Astrocyte of the spinal cord (primary cell): Measurements from ENCODE around the gene MCRIP2.

Source experiments
- DNase-seq: peaks from one replicate; pipeline ENCODE4 v3.0.0; 2011; ENCODE audit warnings: low read depth, low spot score
- H3K4me3 ChIP-seq: 2 replicates; pipeline ENCODE4 v1.5.1; 2011; ENCODE audit warnings: low read depth, mild to moderate bottlenecking, low read length, moderate library complexity
- CTCF ChIP-seq: IDR thresholded peaks from 2 replicates; pipeline ENCODE4 v1.5.1; 2012; ENCODE audit warnings: low read depth, mild to moderate bottlenecking, low read length, inconsistent platforms
- in situ Hi-C: cut with HindIII; loops from 2 replicates; pipeline ENCODE4 v1.10.0; 2017; ENCODE audit warnings: low sequenced_read_pairs

MCRIP2 gene

GRCh38 chr16:648781-649589 lies 7.4 kb downstream of the MCRIP2 start, which contains the start of gene WDR90:
Gene WDR90 (plus strand): TSS chr16:649365. CDS start chr16:649417, 52 bp downstream.
- no peak for TF ChIP-seq CTCF
- in situ Hi-C loops, result no loop called here

GRCh38 chr16:649631-650030 lies 8.0 kb downstream of the MCRIP2 start:
- in situ Hi-C loops, result no loop called here
- DNase-seq, result no peak
- H3K4me3 ChIP-seq, result peak overlapping the region; percentile 61
- TF ChIP-seq CTCF, result no peak

More at GRCh38 chr16:648781-649589, 7.4 kb downstream of the MCRIP2 start, which contains the start of gene WDR90:
- peak; percentile 88 for DNase-seq
- H3K4me3 ChIP-seq, result peak within 1 kb of the TSS; percentile 61

GRCh38 chr16:651844-652243 lies 10.2 kb downstream of the MCRIP2 start:
- H3K4me3 ChIP-seq, result no peak overlapping the region
- DNase-seq, result no peak
- in situ Hi-C loops, result no loop called here
- TF ChIP-seq CTCF, result no peak

GRCh38 chr16:652454-653305 lies 11.1 kb downstream of the MCRIP2 start:
- TF ChIP-seq CTCF, result no peak

GRCh38 chr16:654034-654433 lies 12.4 kb downstream of the MCRIP2 start:
- in situ Hi-C loops, result no loop called here
- DNase-seq, result no peak
- no peak overlapping the region for H3K4me3 ChIP-seq
- no peak for TF ChIP-seq CTCF

More at GRCh38 chr16:652454-653305, 11.1 kb downstream of the MCRIP2 start:
- in situ Hi-C loops, result no loop called here
- no peak overlapping the region for H3K4me3 ChIP-seq
- DNase-seq, result no peak

- H3K4me3 ChIP-seq, result no peak overlapping the region
- no peak for TF ChIP-seq CTCF
- in situ Hi-C loops, result no loop called here
- no peak for DNase-seq
These were observed 15.9 kb downstream of the MCRIP2 start for GRCh38 chr16:657487-657886.
